ENCODE results near the gene EVI5L.

EVI5L gene

GRCh38 chr19:7822910-7823515, 7.0 kb upstream of the EVI5L start:
- ChIA-PET CTCF (no interaction called here), POLR2A (ENCODE audit: low non-redundant PET) (no interaction called here)
- TF ChIP-seq CTCF (conservative IDR thresholded peaks at IDR 0.05; ENCODE audit: low read depth), result no peak
- no peak overlapping the region for H3K27ac ChIP-seq
- DNase-seq (ENCODE audit: low spot score), result no peak

- H3K27ac ChIP-seq, result no peak overlapping the region
- POLR2A ChIA-PET (ENCODE audit: low non-redundant PET), result no interaction called here
- CTCF ChIA-PET, result interaction anchor here (0.6 kb wide), 1 partner anchor 50 kb away, joined by 5 read pairs; no protein-coding TSS in a partner anchor
- no peak for TF ChIP-seq CTCF (conservative IDR thresholded peaks at IDR 0.05; ENCODE audit: low read depth)
- no peak for DNase-seq (ENCODE audit: low spot score)
Observed at GRCh38 chr19:7823686-7824301, 6.2 kb upstream of the EVI5L start.

GRCh38 chr19:7829166-7829520, 875 bp upstream of the EVI5L start:
- CTCF ChIA-PET, result interaction anchor here (0.6 kb wide), 2 partner anchors 1355 to 1530 kb away, joined by 3 read pairs; no protein-coding TSS in a partner anchor
- POLR2A ChIA-PET (ENCODE audit: low non-redundant PET), result no interaction called here
- no peak for DNase-seq (ENCODE audit: low spot score)
- TF ChIP-seq CTCF (conservative IDR thresholded peaks at IDR 0.05; ENCODE audit: low read depth), result no peak
- peak overlapping the region; percentile 94 for H3K27ac ChIP-seq

- POLR2A ChIA-PET (ENCODE audit: low non-redundant PET), result interaction anchor here (0.7 kb wide), 1 partner anchor 11 kb away, joined by 3 read pairs; no protein-coding TSS in a partner anchor
- no peak for TF ChIP-seq CTCF (conservative IDR thresholded peaks at IDR 0.05; ENCODE audit: low read depth)
- peak overlapping the region; percentile 94 for H3K27ac ChIP-seq
- CTCF ChIA-PET, result no interaction called here
- DNase-seq (ENCODE audit: low spot score), result no peak
Observed at GRCh38 chr19:7830272-7830771, 304 bp downstream of the EVI5L start.

GRCh38 chr19:7830823-7831222, 805 bp downstream of the EVI5L start:
- CTCF ChIA-PET, result interaction anchor here (0.9 to 1.4 kb wide), 2 partner anchors 114 to 150 kb away, joined by 4 read pairs; partner anchors contain the start of gene TRAPPC5
- POLR2A ChIA-PET (ENCODE audit: low non-redundant PET), result interaction anchor here (0.7 kb wide), 2 partner anchors 11 to 38 kb away, joined by 3 to 5 read pairs; no protein-coding TSS in a partner anchor
- peak overlapping the region; percentile 94 for H3K27ac ChIP-seq
- no peak for TF ChIP-seq CTCF (conservative IDR thresholded peaks at IDR 0.05; ENCODE audit: low read depth)
- no peak for DNase-seq (ENCODE audit: low spot score)

- ChIA-PET POLR2A (ENCODE audit: low non-redundant PET) (interaction anchor here (0.6 to 0.7 kb wide), 3 partner anchors 25 to 1301 kb away, joined by 3 to 5 read pairs (median 3); no protein-coding TSS in a partner anchor), CTCF (interaction anchor here (0.5 to 1.4 kb wide), 5 partner anchors 9 to 1148 kb away, joined by 3 to 4 read pairs (median 4); partner anchors contain the start of gene TRAPPC5)
- DNase-seq (ENCODE audit: low spot score), result peak; percentile 48
- no peak for TF ChIP-seq CTCF (conservative IDR thresholded peaks at IDR 0.05; ENCODE audit: low read depth)
- peak overlapping the region; percentile 94 for H3K27ac ChIP-seq
Observed at GRCh38 chr19:7831452-7831851, 1.4 kb downstream of the EVI5L start.

Data from RWPE1 (cell line).